Right lobe of liver (tissue), 6 donors: Measurements from ENCODE around the gene FAM20B. TPM values are rescaled to one million over a fixed set of nuclear protein-coding genes. Genes with fewer than 3 reads are reported as not detected.
"Not testable (repeated sequence)": the region's sequence is repeated elsewhere in the genome, so short reads cannot be mapped to it uniquely, and the experiment has no call there.

Experiments
- ATAC-seq, 4 donors: fragments of 200-7000 bp; cut with Tn5 transposase; one replicate each; pipeline ENCODE4 v1.9.1; 2020; ENCODE audit warnings: mild to moderate bottlenecking in 4 of 4, moderate library complexity in 4 of 4
- DNase-seq, 3 donors: peaks; one replicate each; pipeline ENCODE4 v3.0.0-alpha.2; 2020
- H3K27ac ChIP-seq, 3 donors: fragments of 200-600 bp; one replicate each; pipeline ENCODE4 v1.8.0; 2022
- H3K27me3 ChIP-seq, 2 donors: fragments of 200-600 bp; one replicate each; pipeline ENCODE4 v1.8.0; 2022
- H3K36me3 ChIP-seq, 4 donors: fragments of 200-600 bp; sonication (generic) in 1 of 4; one replicate each; pipeline versions ENCODE4 v1.5.1 to v1.8.0; 2017 to 2022; ENCODE audit warnings: control low read depth in 1 of 4
- H3K4me1 ChIP-seq, 4 donors: fragments of 200-600 bp; sonication (generic) in 1 of 4; one replicate each; pipeline versions ENCODE4 v1.5.1 to v1.8.0; 2017 to 2022; ENCODE audit warnings: control low read depth in 1 of 4
- H3K4me3 ChIP-seq, 3 donors: fragments of 200-600 bp; one replicate each; pipeline ENCODE4 v1.8.0; 2022
- H3K9me3 ChIP-seq, 4 donors: fragments of 200-600 bp; sonication (generic) in 1 of 4; one replicate each; pipeline versions ENCODE4 v1.5.1 to v1.8.0; 2017 to 2022; ENCODE audit warnings: control low read depth in 1 of 4
- POLR2A ChIP-seq: fragments of 450-650 bp; IDR thresholded peaks from one replicate; pipeline ENCODE4 v1.6.1; 2017; ENCODE audit warnings: antibody characterized with exemption, mild to moderate bottlenecking
- WGBS: methylation state at CpG from one replicate; pipeline ENCODE4 v1.1.6; 2018; ENCODE audit warnings: low coverage, low lambda C conversion rate; ENCODE audit not compliant: insufficient coverage; ENCODE audit errors: missing lambda C conversion rate; 5-methylcytosine and 5-hydroxymethylcytosine counted together
- intact Hi-C, 2 donors: fragments of 100-400 bp; cut with DNase I; formaldehyde crosslinking; loops; one replicate each; pipeline versions ENCODE4 v1.11.2 to v1.14.1; 2022
- total RNA-seq, 6 experiments: library from RNA; depleted of rRNA in 2 of 6; stranded (reverse); fragments of >200 nt in 2 of 6; fragmentation: NEBNext Ultra II Directional in 3 of 6; extraction: Animal tissue kit (Norgen Biotek cat#: 25700) in 3 of 6; gene quantifications; one replicate each; pipeline versions ENCODE4 v1.1.0 to v1.2.4, GENCODE V29; 2016 to 2023
- TF ChIP-seq, protein P1 (sequence below), 4 donors: fragments of 200-600 bp in 3 of 4; fragments of 450-650 bp in 1 of 4; IDR thresholded peaks; one replicate each; pipeline versions ENCODE4 v1.5.1 to v1.8.0; 2016 to 2022; ENCODE audit warnings: antibody characterized with exemption in 4 of 4, mild to moderate bottlenecking in 2 of 4
- donor health status: DM: no; HTN: yes; CAD: no.
- donor health status: DM: no; HTN: no; CAD: no.
- donor health status: DM: no; HTN: no; CAD: no.
- donor health status: DM: no; HTN: yes; CAD: no.
- donor health status: DM: no; HTN: yes; CAD: no.

The FAM20B gene
- total RNA-seq, 6 experiments from 2014 or later: 14.7 to 19.6 (median 17.1) TPM

DNA sequence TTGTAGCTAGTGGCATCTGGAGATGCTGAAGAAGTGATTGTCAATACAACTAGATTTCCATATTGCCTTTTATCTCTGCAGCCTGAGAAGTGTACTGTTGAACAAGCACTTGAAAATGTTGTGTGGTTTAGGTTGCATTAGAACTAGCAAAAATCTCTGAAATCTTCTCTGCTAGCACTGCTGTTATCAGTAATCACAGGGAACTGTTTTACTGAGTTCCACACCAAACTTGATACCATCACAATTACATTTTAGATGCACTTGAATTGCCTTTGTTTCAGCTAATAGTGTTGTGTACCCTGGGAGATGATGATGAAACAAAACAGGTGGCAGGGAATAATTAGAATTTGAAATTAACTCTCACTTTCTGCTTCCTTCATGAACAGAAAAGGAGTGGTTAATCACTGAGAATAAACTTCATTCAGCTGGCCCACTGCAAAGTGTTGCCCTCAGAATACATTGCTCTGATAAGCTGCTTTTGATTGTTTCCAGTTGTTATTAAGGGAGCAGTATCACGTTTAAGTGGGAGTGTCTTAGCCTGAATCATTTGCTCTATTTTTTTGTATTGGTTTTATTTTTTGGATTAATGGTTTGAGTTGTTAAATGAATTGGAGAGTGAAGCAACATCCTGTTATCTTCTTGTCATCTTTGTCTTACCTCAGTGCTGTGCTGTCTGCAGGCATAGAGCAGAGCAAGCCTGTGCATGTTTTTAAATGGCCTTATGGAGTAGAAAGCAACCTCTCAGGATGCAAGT is 13.0 kb downstream of the FAM20B start:
- TF ChIP-seq, protein P1, sequence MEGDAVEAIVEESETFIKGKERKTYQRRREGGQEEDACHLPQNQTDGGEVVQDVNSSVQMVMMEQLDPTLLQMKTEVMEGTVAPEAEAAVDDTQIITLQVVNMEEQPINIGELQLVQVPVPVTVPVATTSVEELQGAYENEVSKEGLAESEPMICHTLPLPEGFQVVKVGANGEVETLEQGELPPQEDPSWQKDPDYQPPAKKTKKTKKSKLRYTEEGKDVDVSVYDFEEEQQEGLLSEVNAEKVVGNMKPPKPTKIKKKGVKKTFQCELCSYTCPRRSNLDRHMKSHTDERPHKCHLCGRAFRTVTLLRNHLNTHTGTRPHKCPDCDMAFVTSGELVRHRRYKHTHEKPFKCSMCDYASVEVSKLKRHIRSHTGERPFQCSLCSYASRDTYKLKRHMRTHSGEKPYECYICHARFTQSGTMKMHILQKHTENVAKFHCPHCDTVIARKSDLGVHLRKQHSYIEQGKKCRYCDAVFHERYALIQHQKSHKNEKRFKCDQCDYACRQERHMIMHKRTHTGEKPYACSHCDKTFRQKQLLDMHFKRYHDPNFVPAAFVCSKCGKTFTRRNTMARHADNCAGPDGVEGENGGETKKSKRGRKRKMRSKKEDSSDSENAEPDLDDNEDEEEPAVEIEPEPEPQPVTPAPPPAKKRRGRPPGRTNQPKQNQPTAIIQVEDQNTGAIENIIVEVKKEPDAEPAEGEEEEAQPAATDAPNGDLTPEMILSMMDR (IDR thresholded peaks at IDR 0.05): no peak
- TF ChIP-seq POLR2A: no peak
- Histone ChIP-seq H3K27me3 (no peaks in the 10 kb centered on the region), H3K36me3 (no peaks in the 10 kb centered on the region), H3K4me3 (no peak overlapping the region), H3K9me3 (no peaks in the 10 kb centered on the region), H3K27ac (no peak overlapping the region), H3K4me1 (no peaks in the 10 kb centered on the region)
- intact Hi-C loops: no loop called here
- DNase-seq (no peak), ATAC-seq (no peak)
- WGBS: 46% methylated on average over 1 of the region's 1 CpG

DNA sequence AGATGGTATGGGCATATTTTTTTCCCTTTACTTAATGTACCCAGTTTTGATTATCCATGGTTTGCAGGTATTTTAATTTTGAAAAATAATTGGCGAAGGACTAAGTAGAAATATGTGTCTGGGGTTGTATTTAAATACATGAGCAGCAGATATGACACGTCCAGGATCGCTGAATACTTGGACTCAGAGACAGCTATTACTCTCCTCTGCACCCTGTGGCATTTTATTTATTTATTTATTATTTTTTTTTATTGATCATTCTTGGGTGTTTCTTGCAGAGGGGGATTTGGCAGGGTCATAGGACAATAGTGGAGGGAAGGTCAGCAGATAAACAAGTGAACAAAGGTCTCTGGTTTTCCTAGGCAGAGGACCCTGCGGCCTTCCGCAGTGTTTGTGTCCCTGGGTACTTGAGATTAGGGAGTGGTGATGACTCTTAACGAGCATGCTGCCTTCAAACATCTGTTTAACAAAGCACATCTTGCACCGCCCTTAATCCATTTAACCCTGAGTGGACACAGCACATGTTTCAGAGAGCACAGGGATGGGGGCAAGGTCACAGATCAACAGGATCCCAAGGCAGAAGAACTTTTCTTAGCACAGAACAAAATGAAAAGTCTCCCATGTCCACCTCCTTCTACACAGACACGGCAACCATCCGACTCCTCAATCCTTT is 13.9 kb downstream of the FAM20B start:
- 83% methylated on average over 6 of the region's 9 CpGs for WGBS
- DNase-seq, H3K36me3 ChIP-seq, H3K4me3 ChIP-seq, intact Hi-C loops, H3K27ac ChIP-seq, H3K9me3 ChIP-seq, H3K4me1 ChIP-seq, H3K27me3 ChIP-seq, ATAC-seq: not testable (repeated sequence)

DNA sequence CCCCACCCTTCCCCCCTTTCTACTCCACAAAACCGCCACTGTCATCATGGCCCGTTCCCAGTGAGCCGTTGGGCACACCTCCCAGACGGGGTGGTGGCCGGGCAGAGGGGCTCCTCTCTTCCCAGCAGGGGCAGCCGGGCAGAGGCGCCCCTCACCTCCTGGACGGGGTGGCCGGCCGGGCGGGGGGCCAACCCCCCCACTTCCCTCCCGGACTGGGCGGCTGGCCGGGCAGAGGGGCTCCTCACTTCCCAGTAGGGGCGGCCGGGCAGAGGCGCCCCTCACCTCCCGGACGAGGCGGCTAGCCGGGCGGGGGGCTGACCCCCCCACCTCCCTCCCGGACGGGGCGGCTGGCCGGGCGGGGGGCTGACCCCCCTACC is 14.5 kb downstream of the FAM20B start:
- 93% methylated on average over 4 of the region's 27 CpGs for WGBS
- not testable (repeated sequence) for H3K27me3 ChIP-seq

DNA sequence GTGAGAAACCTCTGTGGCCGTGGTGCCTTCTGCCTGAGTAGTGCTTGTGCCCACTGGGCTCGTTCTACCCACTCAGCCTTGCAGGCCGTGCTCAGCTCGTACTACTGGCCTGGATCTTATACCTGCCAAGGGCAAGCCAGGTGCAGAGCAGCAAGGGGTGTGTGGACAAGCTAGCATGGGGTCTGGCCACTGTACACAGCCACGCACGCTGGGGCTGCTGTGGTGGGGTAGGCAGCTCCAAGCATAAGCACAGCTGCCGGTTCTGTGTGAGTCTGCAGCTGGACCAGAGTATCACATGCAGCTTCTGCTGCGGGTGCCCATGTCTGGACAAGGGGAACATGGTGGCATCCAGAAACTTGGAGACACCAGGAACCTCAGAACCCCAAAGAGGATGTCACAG is 16.4 kb downstream of the FAM20B start:
- H3K27ac ChIP-seq: no peak overlapping the region
- H3K36me3 ChIP-seq: peaks cover 0 to 2% (median 0%) of the 10 kb centered on the region in 4 donors
- H3K4me1 ChIP-seq: no peaks in the 10 kb centered on the region
- no peaks in the 10 kb centered on the region for H3K27me3 ChIP-seq
- H3K4me3 ChIP-seq: no peak overlapping the region
- TF ChIP-seq, protein P1 (IDR thresholded peaks at IDR 0.05): no peak
- TF ChIP-seq POLR2A: no peak
- no peaks in the 10 kb centered on the region for H3K9me3 ChIP-seq
- ATAC-seq (no peak), DNase-seq (no peak)
- 98% methylated on average over 5 of the region's 8 CpGs for WGBS
- intact Hi-C loops: no loop called here

More for the DNA sequence above, 14.5 kb downstream of the FAM20B start:
- intact Hi-C loops, H3K4me1 ChIP-seq, DNase-seq, H3K4me3 ChIP-seq, H3K27ac ChIP-seq, H3K9me3 ChIP-seq, ATAC-seq, H3K36me3 ChIP-seq: not testable (repeated sequence)

DNA sequence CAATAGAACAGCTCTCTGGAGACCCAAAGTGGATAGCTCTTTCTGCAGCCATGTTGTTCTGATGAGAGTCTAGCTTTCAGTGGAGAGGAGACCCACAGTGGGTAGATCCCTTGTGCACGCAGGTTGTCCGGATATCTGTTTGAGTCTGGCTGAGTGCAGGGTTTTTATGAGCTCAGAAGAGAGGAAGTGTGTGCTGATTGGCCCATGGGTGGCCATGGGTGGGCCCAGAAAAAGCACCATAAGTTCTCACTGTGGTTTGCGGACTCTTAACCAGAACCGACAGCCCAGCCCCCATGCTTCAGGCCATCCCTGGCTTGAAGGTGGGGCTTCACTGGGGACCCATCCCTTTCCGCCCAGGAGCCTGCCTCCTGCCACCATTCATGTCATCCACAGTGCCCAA is 17.0 kb downstream of the FAM20B start:
- ATAC-seq (no peak), DNase-seq (no peak)
- Histone ChIP-seq H3K9me3 (no peaks in the 10 kb centered on the region), H3K27me3 (no peaks in the 10 kb centered on the region), H3K36me3 (peaks cover 0 to 2% (median 0%) of the 10 kb centered on the region in 4 donors), H3K27ac (no peak overlapping the region), H3K4me1 (no peaks in the 10 kb centered on the region), H3K4me3 (no peak overlapping the region)
- TF ChIP-seq, protein P1 (IDR thresholded peaks at IDR 0.05): no peak
- no peak for TF ChIP-seq POLR2A
- intact Hi-C loops: no loop called here
- no CpG with 5 or more reads among the region's 5 CpGs for WGBS
